B cell (primary cell): Measurements from ENCODE around the gene CHAF1A. TPM values are rescaled to one million over a fixed set of nuclear protein-coding genes. Genes with fewer than 3 reads are reported as not detected.

Experiments used
- ATAC-seq: fragments of 200-7000 bp; cut with Tn5 transposase; one replicate; pipeline ENCODE4 v1.10.0; 2021; ENCODE audit warnings: low read depth, mild to moderate bottlenecking, moderate number of reproducible peaks, moderate library complexity
- CTCF ChIA-PET: fragments of 350-600 bp; sonication (Branson Sonifier 250); formaldehyde crosslinking; loops from one replicate; lab custom pipeline; 2021; ENCODE audit warnings: antibody characterized with exemption, inconsistent platforms; lab: Charles Lee
- POLR2A ChIA-PET: fragments of 350-600 bp; sonication (Branson Sonifier 250); formaldehyde crosslinking; loops from one replicate; lab custom pipeline; 2021; ENCODE audit warnings: antibody characterized with exemption; lab: Charles Lee
- DNase-seq: peaks from one replicate; pipeline ENCODE4 v3.0.0; 2013
- H2AFZ ChIP-seq: 2 replicates; pipeline ENCODE4 v1.6.1; 2012; ENCODE audit warnings: mild to moderate bottlenecking, low read depth, low read length; ENCODE audit not compliant: insufficient read depth, poor library complexity, severe bottlenecking
- H3K27ac ChIP-seq, 2 donors: 1 replicate in 1 of 2; 2 replicates in 1 of 2; pipeline ENCODE4 v1.5.1; 2012 to 2013; ENCODE audit warnings: low read length in 2 of 2, mild to moderate bottlenecking in 2 of 2, moderate library complexity in 1 of 2
- H3K27me3 ChIP-seq, 4 experiments: fragments of 200-600 bp in 1 of 4; sonication (generic) in 1 of 4; replicated peaks in 1 of 4; 1 replicate in 2 of 4; 2 replicates in 2 of 4; pipeline versions ENCODE4 v1.6.1 to v1.7.0; 2013 to 2016; ENCODE audit warnings: low read length in 3 of 4, mild to moderate bottlenecking in 2 of 4, mixed read lengths in 1 of 4, moderate library complexity in 1 of 4; ENCODE audit not compliant: insufficient read depth in 4 of 4, control insufficient read depth in 3 of 4; ENCODE audit errors: control extremely low read depth in 1 of 4
- H3K36me3 ChIP-seq, 2 experiments: replicated peaks in 1 of 2; 1 replicate in 1 of 2; 2 replicates in 1 of 2; pipeline versions ENCODE4 v1.6.1 to v1.7.1; 2013; ENCODE audit warnings: low read length in 1 of 2; ENCODE audit not compliant: insufficient read depth in 2 of 2, control insufficient read depth in 1 of 2; ENCODE audit errors: control extremely low read depth in 1 of 2, extremely low read depth in 1 of 2
- H3K4me1 ChIP-seq, 2 donors: fragments of 200-600 bp in 1 of 2; sonication (generic) in 1 of 2; 1 replicate in 1 of 2; 2 replicates in 1 of 2; pipeline versions ENCODE4 v1.5.1 to v1.6.1; 2013 to 2017; ENCODE audit warnings: low read length in 2 of 2; ENCODE audit not compliant: control insufficient read depth in 2 of 2, insufficient read depth in 2 of 2
- H3K4me2 ChIP-seq: replicated peaks from 2 replicates; pipeline ENCODE3; 2012; ENCODE audit warnings: mild to moderate bottlenecking, low read depth, low read length; ENCODE audit not compliant: poor library complexity, severe bottlenecking
- H3K4me3 ChIP-seq, 5 experiments: fragments of 200-600 bp in 1 of 5; sonication (generic) in 1 of 5; 1 replicate in 3 of 5; 2 replicates in 2 of 5; pipeline versions ENCODE4 v1.5.1 to v1.7.0; 2011 to 2016; ENCODE audit warnings: low read length in 4 of 5, mild to moderate bottlenecking in 4 of 5, low read depth in 2 of 5, control low read depth in 1 of 5, moderate library complexity in 1 of 5; ENCODE audit not compliant: insufficient read depth in 1 of 5; ENCODE audit errors: control extremely low read depth in 1 of 5, extremely low read depth in 1 of 5
- H3K79me2 ChIP-seq: fragments of 200-600 bp; sonication (generic); one replicate; pipeline ENCODE4 v1.6.0; 2016; ENCODE audit warnings: low read length; ENCODE audit not compliant: control insufficient read depth, insufficient read depth
- H3K9ac ChIP-seq: fragments of 200-600 bp; sonication (generic); 2 replicates; pipeline ENCODE4 v1.6.1; 2017; ENCODE audit warnings: mild to moderate bottlenecking, low read length, moderate library complexity
- H3K9me3 ChIP-seq, 3 donors: one replicate each; pipeline versions ENCODE4 v1.6.1 to v1.7.1; 2013; ENCODE audit warnings: low read length in 2 of 3; ENCODE audit not compliant: control insufficient read depth in 2 of 3, insufficient read depth in 1 of 3; ENCODE audit errors: control extremely low read depth in 1 of 3
- H4K20me1 ChIP-seq: 2 replicates; pipeline ENCODE4 v1.6.0; 2012; ENCODE audit warnings: mild to moderate bottlenecking, low read length; ENCODE audit not compliant: insufficient read depth, control insufficient read depth, poor library complexity, severe bottlenecking
- H3K27ac Mint-ChIP-seq: one replicate; pipeline ENCODE4 v1.8.0; 2021; ENCODE audit warnings: mixed read lengths
- H3K27me3 Mint-ChIP-seq: one replicate; pipeline ENCODE4 v1.8.0; 2021; ENCODE audit warnings: mixed read lengths
- H3K4me1 Mint-ChIP-seq: one replicate; pipeline ENCODE4 v1.8.0; 2021; ENCODE audit warnings: mixed read lengths
- H3K4me3 Mint-ChIP-seq: one replicate; pipeline ENCODE4 v1.8.0; 2021; ENCODE audit warnings: mixed read lengths
- H3K9me3 Mint-ChIP-seq: one replicate; pipeline ENCODE4 v1.8.0; 2022; ENCODE audit warnings: mixed read lengths; ENCODE audit not compliant: insufficient read depth
- CTCF ChIP-seq: fragments of 200-600 bp; IDR thresholded peaks from one replicate; pipeline ENCODE4 v1.8.0; 2022; ENCODE audit warnings: antibody characterized with exemption, mild to moderate bottlenecking
- EZH2 ChIP-seq: IDR thresholded peaks from 2 replicates; pipeline ENCODE4 v1.6.1; 2012; ENCODE audit warnings: borderline replicate concordance, low read depth, mild to moderate bottlenecking, moderate library complexity, low read length; ENCODE audit not compliant: insufficient read depth, poor library complexity, severe bottlenecking
- WGBS: methylation state at CpG from one replicate; pipeline ENCODE4 v1.1.5; 2013; ENCODE audit warnings: missing lambda C conversion rate; ENCODE audit not compliant: insufficient coverage; 5-methylcytosine and 5-hydroxymethylcytosine counted together
- intact Hi-C: fragments of 100-400 bp; cut with micrococcal nuclease; formaldehyde crosslinking; loops from one replicate; pipeline ENCODE4 v1.10.0; 2022
- polyA plus RNA-seq: library from polyadenylated mRNA; depleted of rRNA; stranded (reverse); fragments of >200 nt; gene quantifications from 2 replicates; pipeline ENCODE4 v1.2.3, GENCODE V29; 2012
- total RNA-seq, 2 donors: library from RNA; stranded (reverse); fragments of 120-200 nt in 1 of 2; gene quantifications; 1 replicate in 1 of 2; 2 replicates in 1 of 2; pipeline versions ENCODE4 v1.2.3 to v1.2.4, GENCODE V29; 2013 to 2022

CHAF1A gene
- total and polyA plus RNA-seq, 2 donors (not counting 1 experiment from before 2014, with no cell fraction given): 15.1 to 19.7 TPM

GRCh38 chr19:4447327-4448146 is 45.1 kb downstream of the CHAF1A start:
- Mint-ChIP-seq H3K4me3 (no peak overlapping the region), H3K27me3 (no peaks in the 10 kb centered on the region), H3K4me1 (peaks cover 7% of the 10 kb centered on the region), H3K27ac (no peak overlapping the region), H3K9me3 (no peaks in the 10 kb centered on the region)
- DNase-seq (no peak), ATAC-seq (no peak)
- Histone ChIP-seq H3K79me2 (no peaks in the 10 kb centered on the region), H3K27ac (no peak overlapping the region), H2AFZ (no peak overlapping the region), H3K9ac (no peak overlapping the region), H3K9me3 (no peaks in the 10 kb centered on the region), H3K4me1 (peaks cover 4% of the 10 kb centered on the region in 2 donors), H3K27me3 (no peaks in the 10 kb centered on the region), H3K4me2 (no peak overlapping the region), H4K20me1 (peaks cover 10% of the 10 kb centered on the region), H3K4me3 (no peak overlapping the region), H3K36me3 (peaks cover 1 to 68% of the 10 kb centered on the region in 2 experiments)
- WGBS: 94% methylated on average over 22 of the region's 28 CpGs
- TF ChIP-seq EZH2 (no peak), CTCF (no peak)
- intact Hi-C loops: no loop called here
- CTCF ChIA-PET: interaction anchor here (0.6 kb wide), 1 partner anchor 219 kb away, joined by 3 read pairs; no protein-coding TSS in a partner anchor
- POLR2A ChIA-PET: no interaction called here
